T47D (cell line): ENCODE data around the gene MAP2K7.
A peak's percentile ranks its signal among the peaks of the same experiment; 100 is the strongest.

ENCODE experiments used
- DNase-seq, 2 experiments: peaks; one replicate each; pipeline versions ENCODE4 v3.0.0 to v3.0.0-alpha.2; 2011 to 2012; ENCODE audit warnings: low read depth in 1 of 2, low spot score in 1 of 2
- JUND ChIP-seq: IDR thresholded peaks from 2 replicates; pipeline ENCODE4 v1.6.1; 2012; ENCODE audit warnings: low read depth
- in situ Hi-C: cut with HindIII; loops from 2 replicates; pipeline ENCODE4 v1.10.0; 2016; ENCODE audit warnings: low sequenced_read_pairs, low pct_unique_long_range_greater_than_20kb

MAP2K7 gene

GRCh38 chr19:7909471-7910067 is 5.9 kb downstream of the MAP2K7 start:
- TF ChIP-seq JUND: no peak
- in situ Hi-C loops: no loop called here
- DNase-seq: no peak

DNA sequence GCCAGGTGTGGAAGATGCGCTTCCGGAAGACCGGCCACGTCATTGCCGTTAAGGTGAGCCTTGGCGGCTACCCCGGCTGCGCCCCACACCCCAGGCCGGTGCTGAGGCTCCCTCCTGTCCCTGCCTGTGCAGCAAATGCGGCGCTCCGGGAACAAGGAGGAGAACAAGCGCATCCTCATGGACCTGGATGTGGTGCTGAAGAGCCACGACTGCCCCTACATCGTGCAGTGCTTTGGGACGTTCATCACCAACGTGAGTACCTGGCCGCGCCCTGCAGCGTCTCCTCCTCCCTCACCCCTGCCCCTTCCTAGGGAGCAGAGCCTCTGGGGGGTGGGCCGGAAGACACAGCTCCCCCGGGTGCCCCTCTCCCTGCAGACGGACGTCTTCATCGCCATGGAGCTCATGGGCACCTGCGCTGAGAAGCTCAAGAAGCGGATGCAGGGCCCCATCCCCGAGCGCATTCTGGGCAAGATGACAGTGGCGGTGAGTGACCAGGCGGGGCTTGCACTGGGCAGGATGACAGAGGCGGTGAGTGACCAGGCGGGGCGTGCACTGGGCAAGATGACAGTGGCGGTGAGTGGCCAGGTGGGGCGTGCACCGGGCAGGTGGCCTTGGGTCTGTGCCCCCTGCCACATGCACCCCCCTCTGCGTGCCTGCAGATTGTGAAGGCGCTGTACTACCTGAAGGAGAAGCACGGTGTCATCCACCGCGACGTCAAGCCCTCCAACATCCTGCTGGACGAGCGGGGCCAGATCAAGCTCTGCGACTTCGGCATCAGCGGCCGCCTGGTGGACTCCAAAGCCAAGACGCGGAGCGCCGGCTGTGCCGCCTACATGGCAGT is 6.9 kb downstream of the MAP2K7 start:
- in situ Hi-C loops: no loop called here
- no peak for TF ChIP-seq JUND
- DNase-seq: no peak

- in situ Hi-C loops: no loop called here
- TF ChIP-seq JUND: no peak
- no peak for DNase-seq
These were observed 7.9 kb downstream of the MAP2K7 start for GRCh38 chr19:7911508-7912143.

- in situ Hi-C loops: no loop called here
- no peak for TF ChIP-seq JUND
- no peak for DNase-seq
These were observed 8.5 kb downstream of the MAP2K7 start for GRCh38 chr19:7912144-7912696.

DNA sequence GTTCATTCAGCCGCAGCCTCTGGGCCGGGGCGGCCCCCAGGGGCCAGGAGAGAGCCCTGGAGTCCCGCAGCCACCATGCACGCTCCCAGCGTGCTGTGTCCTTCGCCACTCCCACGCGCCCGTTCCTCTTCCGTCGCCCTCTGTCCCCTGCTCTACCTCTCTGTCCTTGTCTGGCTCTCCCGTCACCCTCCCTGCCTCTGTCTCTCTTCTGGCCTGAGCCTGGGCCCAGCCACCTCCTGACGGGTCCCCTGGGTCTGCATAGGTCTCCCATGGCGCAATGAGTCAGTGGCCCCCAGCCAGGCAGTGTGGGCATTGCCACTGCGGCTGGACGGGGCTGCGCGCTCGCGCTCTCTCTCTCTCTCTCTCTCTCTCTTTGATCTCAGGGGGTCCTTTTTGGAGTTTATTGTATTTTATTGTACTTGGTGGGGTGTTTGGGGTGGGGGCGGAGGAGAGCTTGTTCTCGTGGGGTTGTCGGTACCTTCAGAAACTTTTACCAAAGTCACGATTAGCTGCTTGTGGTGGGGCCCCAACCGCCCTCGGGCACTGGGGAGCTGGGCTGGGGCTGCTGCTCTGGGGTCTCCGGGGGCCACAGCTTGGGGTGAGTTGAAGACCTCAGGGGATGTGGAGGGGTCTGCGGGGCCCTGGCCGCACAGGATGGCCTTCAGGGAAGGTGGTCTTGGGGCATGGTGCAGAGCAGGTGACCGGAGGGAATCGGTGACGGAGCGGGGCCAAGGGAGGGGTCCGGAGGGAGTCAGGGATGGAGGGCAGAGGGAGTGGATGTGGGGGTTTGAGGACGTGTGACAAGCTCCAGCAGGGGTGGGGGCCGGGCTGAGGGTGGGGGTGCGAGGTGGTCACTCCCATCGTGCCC is 9.3 kb downstream of the MAP2K7 start:
- TF ChIP-seq JUND: no peak
- in situ Hi-C loops: no loop called here
- no peak for DNase-seq

- in situ Hi-C loops: no loop called here
- TF ChIP-seq JUND: no peak
- no peak for DNase-seq
These were observed 10.0 kb downstream of the MAP2K7 start for GRCh38 chr19:7913652-7914051.

- in situ Hi-C loops: no loop called here
- TF ChIP-seq JUND: no peak
- no peak for DNase-seq
These were observed 10.4 kb downstream of the MAP2K7 start for GRCh38 chr19:7914099-7914498.

DNA sequence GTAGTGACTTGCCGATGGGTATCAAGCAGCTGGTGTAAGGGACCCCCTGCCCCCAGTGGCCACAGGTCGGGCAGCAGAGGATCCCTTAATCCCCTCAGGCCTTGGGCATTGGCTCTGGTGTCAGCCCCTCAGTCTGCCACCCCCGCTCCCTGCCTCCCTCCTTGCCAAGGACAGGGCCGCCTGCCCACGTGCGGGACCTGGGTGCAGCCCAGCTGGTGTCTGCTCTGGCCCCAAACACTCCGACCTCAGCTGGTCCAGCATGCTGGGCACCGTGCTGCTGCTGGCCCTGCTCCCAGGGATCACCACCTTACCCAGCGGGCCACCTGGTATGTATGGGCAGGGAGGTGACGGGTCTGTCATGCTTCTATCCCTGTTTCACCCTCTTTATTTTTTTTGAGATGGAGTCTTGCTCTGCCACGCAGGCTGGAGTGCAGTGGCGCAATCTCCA is 10.9 kb downstream of the MAP2K7 start, which contains the start of gene TGFBR3L:
TSS of gene TGFBR3L (plus strand) at position 233 of the 448 bp plus-strand sequence.
- no peak for TF ChIP-seq JUND
- in situ Hi-C loops: no loop called here
- DNase-seq: no peak

DNA sequence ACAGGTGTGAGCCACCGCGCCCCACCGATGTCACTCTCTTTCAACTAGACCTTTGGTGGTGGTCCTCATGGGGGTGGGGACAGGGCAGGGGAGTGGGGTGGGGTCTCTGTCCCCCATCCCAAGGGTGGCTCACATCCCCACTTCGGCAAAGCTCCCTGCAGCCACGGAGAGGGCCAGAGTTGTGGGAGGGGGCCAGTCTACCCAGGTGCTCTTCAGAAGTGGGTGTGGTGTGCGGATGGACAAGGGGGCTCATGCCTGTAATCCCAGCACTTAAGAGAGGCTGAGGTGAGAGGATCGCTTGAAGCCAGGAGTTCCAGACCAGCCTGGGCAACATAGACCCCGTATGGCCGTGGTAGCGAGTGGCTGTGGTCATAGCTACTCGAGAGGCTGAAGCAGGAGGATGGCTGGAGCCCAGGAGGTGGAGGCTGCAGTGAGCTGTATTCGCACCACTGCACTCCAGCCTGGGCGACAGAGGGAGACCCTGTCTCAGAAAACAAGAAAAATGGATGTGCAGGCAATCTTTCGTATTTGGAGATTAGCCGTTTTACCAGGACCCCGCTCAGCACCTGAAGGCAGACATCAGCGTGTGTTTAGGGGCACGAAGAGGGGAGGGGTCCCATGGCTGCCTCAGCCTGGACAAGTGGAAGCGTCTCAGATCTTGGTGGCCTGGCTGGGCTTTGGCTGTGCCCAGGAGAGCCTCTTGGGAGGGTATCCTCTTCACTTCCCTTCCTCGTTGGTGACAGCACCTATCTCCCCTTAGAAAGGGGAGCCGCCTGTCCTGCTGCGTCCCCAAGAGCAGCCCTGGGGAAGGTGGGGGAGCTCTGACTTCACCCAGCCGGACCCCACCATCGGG is 11.8 kb downstream of the MAP2K7 start:
- in situ Hi-C loops: no loop called here
- DNase-seq: no peak
- TF ChIP-seq JUND: no peak

- DNase-seq: peak; percentile 37 to 50
- in situ Hi-C loops: no loop called here
- no peak for TF ChIP-seq JUND
These were observed 12.7 kb downstream of the MAP2K7 start for GRCh38 chr19:7916103-7916954.

DNA sequence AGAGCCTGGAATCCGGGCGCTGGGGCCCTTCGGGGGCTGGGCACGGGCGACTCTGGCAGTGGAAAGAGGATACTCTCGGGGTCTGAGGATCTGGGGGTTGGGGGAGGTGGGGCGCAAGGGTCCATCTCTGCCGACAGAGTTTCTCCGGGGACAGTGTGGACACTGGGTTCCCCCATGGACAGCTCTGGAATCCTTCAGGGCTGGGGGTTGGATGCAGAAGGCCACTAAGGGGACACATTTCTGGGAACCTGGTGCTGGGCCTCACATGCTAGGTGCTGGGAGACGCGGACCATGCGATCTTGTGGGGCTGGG is 13.2 kb downstream of the MAP2K7 start:
- no peak for TF ChIP-seq JUND

More for the DNA sequence above, 13.2 kb downstream of the MAP2K7 start:
- in situ Hi-C loops: no loop called here
- DNase-seq: no peak
